22Rv1 (cell line): ENCODE data around the gene HDAC10.

Experiments
- ZFX ChIP-seq: fragments of 450-650 bp; IDR thresholded peaks from 2 replicates; pipeline ENCODE4 v1.6.1; 2017; ENCODE audit warnings: antibody characterized with exemption, borderline replicate concordance
- TF ChIP-seq, protein P1 (sequence below): fragments of 450-650 bp; IDR thresholded peaks from 2 replicates; pipeline ENCODE4 v1.5.1; 2017; ENCODE audit warnings: mild to moderate bottlenecking

DNA sequence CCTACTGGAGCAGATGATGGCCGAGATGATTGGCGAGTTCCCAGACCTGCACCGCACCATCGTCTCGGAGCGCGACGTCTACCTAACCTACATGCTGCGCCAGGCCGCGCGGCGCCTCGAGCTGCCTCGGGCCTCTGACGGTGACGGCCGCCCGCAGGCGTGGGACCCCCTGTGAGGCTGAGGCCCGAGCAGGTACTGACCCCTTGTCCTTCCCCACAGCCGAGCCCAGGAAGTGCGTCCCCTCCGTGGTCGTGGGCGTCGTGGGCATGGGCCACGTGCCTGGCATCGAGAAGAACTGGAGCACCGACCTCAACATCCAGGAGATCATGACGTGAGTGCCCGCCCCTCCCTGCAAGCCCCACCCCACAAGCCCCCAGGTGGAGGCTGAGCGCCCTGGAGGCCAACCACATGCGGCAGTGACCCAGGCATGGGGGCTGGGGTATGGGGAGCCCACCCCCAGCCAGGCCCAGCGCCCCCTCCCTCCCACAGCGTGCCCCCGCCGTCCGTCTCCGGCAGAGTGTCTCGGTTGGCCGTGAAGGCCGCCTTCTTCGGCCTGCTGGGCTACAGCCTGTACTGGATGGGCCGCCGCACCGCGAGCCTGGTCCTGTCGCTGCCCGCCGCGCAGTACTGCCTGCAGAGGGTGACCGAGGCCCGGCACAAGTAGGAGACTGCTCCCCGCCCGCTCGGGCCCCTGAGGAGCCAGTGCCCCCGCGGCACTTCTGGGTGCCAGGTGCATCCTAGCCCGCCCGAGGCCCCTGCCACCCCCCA is 53.0 kb downstream of the HDAC10 start:
- TF ChIP-seq, protein P1, sequence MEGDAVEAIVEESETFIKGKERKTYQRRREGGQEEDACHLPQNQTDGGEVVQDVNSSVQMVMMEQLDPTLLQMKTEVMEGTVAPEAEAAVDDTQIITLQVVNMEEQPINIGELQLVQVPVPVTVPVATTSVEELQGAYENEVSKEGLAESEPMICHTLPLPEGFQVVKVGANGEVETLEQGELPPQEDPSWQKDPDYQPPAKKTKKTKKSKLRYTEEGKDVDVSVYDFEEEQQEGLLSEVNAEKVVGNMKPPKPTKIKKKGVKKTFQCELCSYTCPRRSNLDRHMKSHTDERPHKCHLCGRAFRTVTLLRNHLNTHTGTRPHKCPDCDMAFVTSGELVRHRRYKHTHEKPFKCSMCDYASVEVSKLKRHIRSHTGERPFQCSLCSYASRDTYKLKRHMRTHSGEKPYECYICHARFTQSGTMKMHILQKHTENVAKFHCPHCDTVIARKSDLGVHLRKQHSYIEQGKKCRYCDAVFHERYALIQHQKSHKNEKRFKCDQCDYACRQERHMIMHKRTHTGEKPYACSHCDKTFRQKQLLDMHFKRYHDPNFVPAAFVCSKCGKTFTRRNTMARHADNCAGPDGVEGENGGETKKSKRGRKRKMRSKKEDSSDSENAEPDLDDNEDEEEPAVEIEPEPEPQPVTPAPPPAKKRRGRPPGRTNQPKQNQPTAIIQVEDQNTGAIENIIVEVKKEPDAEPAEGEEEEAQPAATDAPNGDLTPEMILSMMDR, result no peak
- no peak for TF ChIP-seq ZFX
